A549 (cell line): ENCODE results near the gene COPZ1. TPM values are rescaled to one million over a fixed set of nuclear protein-coding genes. Genes with fewer than 3 reads are reported as not detected.
A peak's percentile ranks its signal among the peaks of the same experiment; 100 is the strongest.

Experiments
- ATAC-seq, 2 experiments: fragments of 200-7000 bp in 1 of 2; fragments of >200 bp in 1 of 2; cut with Nextera tagmentation in 1 of 2; cut with Tn5 transposase in 1 of 2; 3 replicates each; pipeline versions ENCODE4 v1.8.0 to v1.9.1; 2018 to 2020; ENCODE audit warnings: mild to moderate bottlenecking in 1 of 2, moderate library complexity in 1 of 2
- CTCF ChIA-PET: fragments of 300-600 bp; sonication (Branson Sonifier 250); formaldehyde crosslinking; extraction: SDS; loops from one replicate; lab custom pipeline; 2021; ENCODE audit warnings: antibody characterized with exemption, inconsistent platforms; lab: Yijun Ruan, JAX
- POLR2A ChIA-PET: fragments of 350-600 bp; formaldehyde crosslinking; extraction: SDS; loops from one replicate; lab custom pipeline; 2021; ENCODE audit warnings: antibody characterized with exemption, inconsistent platforms; lab: Yijun Ruan, JAX
- DNase-seq, 2 experiments: peaks; one replicate each; pipeline versions ENCODE4 v3.0.0 to v3.0.0-alpha.2; 2011 to 2016; ENCODE audit warnings: low read depth in 1 of 2, low spot score in 1 of 2
- FAIRE-seq: peaks from 2 replicates; lab custom pipeline; 2011; peaks lifted over from hg19 to GRCh38; lab: Jason Lieb, UNC
- H3K27ac ChIP-seq, 2 experiments: fragments of >200 bp; sonication (Bioruptor Twin); formaldehyde crosslinking; 3 replicates each; pipeline ENCODE4 v1.5.1; 2016 to 2017
- H3K4me1 ChIP-seq: fragments of >200 bp; sonication (Bioruptor Twin); formaldehyde crosslinking; 3 replicates; pipeline ENCODE4 v1.6.1; 2016
- H3K4me2 ChIP-seq: fragments of >200 bp; sonication (Bioruptor Twin); formaldehyde crosslinking; 3 replicates; pipeline ENCODE4 v1.6.1; 2016
- H3K4me3 ChIP-seq: fragments of >200 bp; sonication (Bioruptor Twin); formaldehyde crosslinking; 3 replicates; pipeline ENCODE4 v1.5.1; 2016
- H3K9me3 ChIP-seq: fragments of >200 bp; sonication (Bioruptor Twin); formaldehyde crosslinking; 3 replicates; pipeline ENCODE4 v1.6.1; 2016
- CHD2 ChIP-seq: fragments of 150-350 bp; IDR thresholded peaks from 2 replicates; pipeline ENCODE4 v1.6.1; 2014; ENCODE audit warnings: low read length; ENCODE audit not compliant: partially characterized antibody
- CHD4 ChIP-seq: fragments of 200-600 bp; sonication (generic); IDR thresholded peaks from 2 replicates; pipeline ENCODE4 v1.6.1; 2016; ENCODE audit warnings: antibody characterized with exemption, mild to moderate bottlenecking, borderline replicate concordance
- CTCF ChIP-seq: fragments of >200 bp; sonication (Bioruptor Twin); formaldehyde crosslinking; IDR thresholded peaks from 3 replicates; pipeline ENCODE4 v1.5.1; 2016
- EHF ChIP-seq: fragments of 250-450 bp; sonication (Bioruptor Pico); IDR thresholded peaks from 2 replicates; pipeline ENCODE4 v1.5.0; 2020; ENCODE audit warnings: mild to moderate bottlenecking
- ELK1 ChIP-seq: fragments of 150-350 bp; IDR thresholded peaks from 2 replicates; pipeline ENCODE4 v1.6.1; 2014; ENCODE audit warnings: low read depth, mild to moderate bottlenecking, low read length
- EP300 ChIP-seq, 2 experiments: fragments of >200 bp; sonication (Bioruptor Twin); formaldehyde crosslinking; IDR thresholded peaks; 2 replicates in 1 of 2; 3 replicates in 1 of 2; pipeline ENCODE4 v1.6.1; 2016 to 2017
- FOSB ChIP-seq: fragments of 250-450 bp; sonication (Bioruptor Pico); IDR thresholded peaks from 2 replicates; pipeline ENCODE4 v1.5.0; 2020; ENCODE audit warnings: mild to moderate bottlenecking, moderate library complexity
- FOXS1 ChIP-seq: fragments of 250-450 bp; sonication (Bioruptor Pico); IDR thresholded peaks from 2 replicates; pipeline ENCODE4 v1.5.0; 2020; ENCODE audit warnings: mild to moderate bottlenecking, moderate library complexity
- GATA3 ChIP-seq: IDR thresholded peaks from 2 replicates; pipeline ENCODE4 v1.6.1; 2012; ENCODE audit warnings: borderline replicate concordance
- HOXB5 ChIP-seq: fragments of 250-450 bp; sonication (Bioruptor Pico); IDR thresholded peaks from 2 replicates; pipeline ENCODE4 v1.5.0; 2020; ENCODE audit warnings: mild to moderate bottlenecking, moderate library complexity
- JUN ChIP-seq, 2 experiments: fragments of >200 bp; sonication (Bioruptor Twin); formaldehyde crosslinking; IDR thresholded peaks; 2 replicates in 1 of 2; 3 replicates in 1 of 2; pipeline ENCODE4 v1.6.1; 2016 to 2017
- JUNB ChIP-seq: fragments of >200 bp; sonication (Bioruptor Twin); formaldehyde crosslinking; IDR thresholded peaks from 2 replicates; pipeline ENCODE4 v1.6.1; 2016
- MYC ChIP-seq: IDR thresholded peaks from 2 replicates; pipeline ENCODE4 v1.6.1; 2012; ENCODE audit warnings: mild to moderate bottlenecking, inconsistent platforms, low read length, improper control_type of control experiment, borderline replicate concordance
- PBX3 ChIP-seq: IDR thresholded peaks from 2 replicates; pipeline ENCODE4 v1.6.1; 2012
- POLR2A ChIP-seq: IDR thresholded peaks from 2 replicates; pipeline ENCODE4 v1.6.1; 2012; ENCODE audit warnings: mild to moderate bottlenecking, low read length
- RCOR1 ChIP-seq: fragments of 150-350 bp; IDR thresholded peaks from 2 replicates; pipeline ENCODE4 v1.6.1; 2014; ENCODE audit warnings: antibody characterized with exemption, low read length, low read depth
- RFX5 ChIP-seq: fragments of 450-650 bp; IDR thresholded peaks from 2 replicates; pipeline ENCODE4 v1.7.1; 2014; ENCODE audit warnings: antibody characterized with exemption, mild to moderate bottlenecking, moderate library complexity
- SMC3 ChIP-seq: fragments of >200 bp; sonication (Bioruptor Twin); formaldehyde crosslinking; IDR thresholded peaks from 3 replicates; pipeline ENCODE4 v1.6.1; 2018; ENCODE audit warnings: inconsistent platforms
- TFCP2L1 ChIP-seq: fragments of 250-450 bp; sonication (Bioruptor Pico); IDR thresholded peaks from 2 replicates; pipeline ENCODE4 v1.5.0; 2021; ENCODE audit warnings: mild to moderate bottlenecking
- TP53 ChIP-seq: fragments of 250-450 bp; sonication (Bioruptor Pico); IDR thresholded peaks from 2 replicates; pipeline ENCODE4 v1.5.0; 2021; ENCODE audit warnings: mild to moderate bottlenecking, moderate library complexity
- ZC3H11A ChIP-seq: fragments of 450-650 bp; IDR thresholded peaks from 2 replicates; pipeline ENCODE4 v1.6.1; 2014; ENCODE audit warnings: antibody characterized with exemption, mild to moderate bottlenecking
- WGBS: methylation state at CpG from one replicate; pipeline ENCODE4 v1.1.6; 2017; ENCODE audit errors: missing lambda C conversion rate; 5-methylcytosine and 5-hydroxymethylcytosine counted together
- polyA plus RNA-seq, 4 experiments: library from polyadenylated mRNA; depleted of rRNA in 3 of 4; stranded (reverse); fragments of >200 nt; fragmentation: RNase III in 1 of 4; extraction: RNeasy Plus Mini Kit Qiagen cat#74134 plus additional on column Dnase treatment in 1 of 4; gene quantifications; 2 replicates in 3 of 4; 3 replicates in 1 of 4; pipeline ENCODE4 v1.2.3, GENCODE V29; 2011 to 2017
- TF ChIP-seq, protein P1 (sequence below): IDR thresholded peaks from 2 replicates; pipeline ENCODE4 v1.6.1; 2012
- TF ChIP-seq, protein P2 (sequence below): IDR thresholded peaks from 2 replicates; pipeline ENCODE4 v1.6.1; 2012; ENCODE audit warnings: low read depth, borderline replicate concordance
- TF ChIP-seq, protein P3 (sequence below): fragments of 200-600 bp; sonication (generic); IDR thresholded peaks from 2 replicates; pipeline ENCODE4 v1.6.1; 2016; ENCODE audit warnings: antibody characterized with exemption, mild to moderate bottlenecking, moderate library complexity

Gene COPZ1
- polyA plus RNA-seq, 2 of the 4 experiments (the other 2 are of a cell fraction): 300 to 613 TPM

DNA sequence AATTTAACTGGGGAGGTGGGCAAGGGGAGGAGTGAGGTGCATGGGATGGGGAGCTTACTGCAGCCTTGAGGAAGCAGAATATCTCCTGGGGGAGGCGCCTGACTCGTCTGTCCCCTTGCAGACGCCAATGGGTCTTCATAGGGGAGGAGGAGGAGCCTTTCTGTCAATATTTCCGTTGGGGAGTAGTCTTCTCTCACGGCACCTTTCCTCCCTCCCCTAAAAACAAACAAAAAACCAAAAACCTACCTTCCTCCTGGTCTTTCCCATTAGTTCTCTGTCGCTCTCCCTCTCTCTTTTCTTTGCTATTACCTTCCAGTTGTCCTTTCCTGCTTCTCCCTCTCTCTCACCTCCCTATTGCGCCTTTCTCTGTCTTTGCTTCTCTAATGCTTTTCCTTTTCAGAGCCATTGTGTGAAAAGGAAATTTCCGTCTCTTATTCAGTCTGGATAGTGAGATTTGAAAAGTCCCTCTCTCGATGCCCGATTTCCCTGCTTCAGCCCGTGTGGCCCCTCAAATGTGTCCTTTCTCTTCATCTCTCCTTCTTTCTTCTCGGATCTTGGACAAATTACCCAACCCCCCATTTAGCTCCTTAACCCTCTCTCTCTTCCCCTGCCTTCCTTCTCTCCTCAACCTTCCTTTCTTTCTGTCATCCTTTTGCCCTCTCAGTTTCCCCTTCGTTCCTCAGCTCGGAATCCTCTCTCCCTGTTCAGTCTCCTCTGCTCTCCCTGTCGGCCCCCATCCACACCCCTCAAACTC lies 33.4 kb downstream of the COPZ1 start:
- peak overlapping the region; percentile 54 for H3K4me3 ChIP-seq
- CTCF ChIA-PET: interaction anchor here (0.6 to 9.2 kb wide), 20 partner anchors 10 to 350 kb away, joined by 3 to 125 read pairs (median 7); partner anchors contain the start of genes COPZ1 and HOXC8
- ATAC-seq (peak in 1 of 2 experiments; percentile 4; a peak in 1 of 6 replicates), DNase-seq (no peak), FAIRE-seq (no peak)
- POLR2A ChIA-PET: interaction anchor here (0.6 to 3.4 kb wide), 10 partner anchors 8 to 139 kb away, joined by 3 to 27 read pairs (median 4); partner anchors contain the start of genes CBX5, COPZ1, HNRNPA1 and NFE2
- WGBS: 17% methylated on average over 15 of the region's 15 CpGs
- H3K9me3 ChIP-seq: no peaks in the 10 kb centered on the region
- peak overlapping the region; percentile 80 to 87 for H3K27ac ChIP-seq
- H3K4me2 ChIP-seq: peak overlapping the region; percentile 89
- no peak for TF ChIP-seq RFX5
- TF ChIP-seq, protein P1, sequence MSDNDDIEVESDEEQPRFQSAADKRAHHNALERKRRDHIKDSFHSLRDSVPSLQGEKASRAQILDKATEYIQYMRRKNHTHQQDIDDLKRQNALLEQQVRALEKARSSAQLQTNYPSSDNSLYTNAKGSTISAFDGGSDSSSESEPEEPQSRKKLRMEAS: 0 out of 2 replicates have a peak, but pooled peaks have one; percentile 27
- TF ChIP-seq, all 56 proteins: peak for 1
- peaks cover 29% of the 10 kb centered on the region for H3K4me1 ChIP-seq

- POLR2A ChIA-PET: interaction anchor here (0.6 to 3.4 kb wide), 11 partner anchors 9 to 322 kb away, joined by 3 to 27 read pairs (median 5); partner anchors contain the start of genes CBX5, COPZ1, HNRNPA1 and NFE2
- peak; percentile 80 to 92 for ATAC-seq
- TF ChIP-seq TP53 (CRISPR knock-in tag) (peak; percentile 70; the same call in 1 of the 2 replicates), RCOR1 (no peak), POLR2A (peak; percentile 38; the same call in 1 of the 2 replicates), EP300 (IDR thresholded peaks at IDR 0.05) (no peak), HOXB5 (CRISPR knock-in tag) (peak; percentile 98), TFCP2L1 (CRISPR knock-in tag) (peak; percentile 71; the same call in 1 of the 2 replicates), PBX3 (peak; percentile 100), EHF (CRISPR knock-in tag) (no peak), MYC (peak; percentile 77; the same call in 1 of the 2 replicates), JUNB (peak; percentile 60), FOSB (CRISPR knock-in tag) (no peak), GATA3 (peak; percentile 70), CHD4 (no peak), JUN (IDR thresholded peaks at IDR 0.05) (peak in 1 of 2 experiments; percentile 60; a peak in 2 of 5 replicates), FOXS1 (CRISPR knock-in tag) (no peak), ZC3H11A (no peak), ELK1 (no peak), CHD2 (peak; percentile 71), SMC3 (no peak), CTCF (no peak)
- TF ChIP-seq, protein P2, sequence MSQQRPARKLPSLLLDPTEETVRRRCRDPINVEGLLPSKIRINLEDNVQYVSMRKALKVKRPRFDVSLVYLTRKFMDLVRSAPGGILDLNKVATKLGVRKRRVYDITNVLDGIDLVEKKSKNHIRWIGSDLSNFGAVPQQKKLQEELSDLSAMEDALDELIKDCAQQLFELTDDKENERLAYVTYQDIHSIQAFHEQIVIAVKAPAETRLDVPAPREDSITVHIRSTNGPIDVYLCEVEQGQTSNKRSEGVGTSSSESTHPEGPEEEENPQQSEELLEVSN: 0 out of 2 replicates have a peak, but pooled peaks have one; percentile 7
- TF ChIP-seq, protein P3, sequence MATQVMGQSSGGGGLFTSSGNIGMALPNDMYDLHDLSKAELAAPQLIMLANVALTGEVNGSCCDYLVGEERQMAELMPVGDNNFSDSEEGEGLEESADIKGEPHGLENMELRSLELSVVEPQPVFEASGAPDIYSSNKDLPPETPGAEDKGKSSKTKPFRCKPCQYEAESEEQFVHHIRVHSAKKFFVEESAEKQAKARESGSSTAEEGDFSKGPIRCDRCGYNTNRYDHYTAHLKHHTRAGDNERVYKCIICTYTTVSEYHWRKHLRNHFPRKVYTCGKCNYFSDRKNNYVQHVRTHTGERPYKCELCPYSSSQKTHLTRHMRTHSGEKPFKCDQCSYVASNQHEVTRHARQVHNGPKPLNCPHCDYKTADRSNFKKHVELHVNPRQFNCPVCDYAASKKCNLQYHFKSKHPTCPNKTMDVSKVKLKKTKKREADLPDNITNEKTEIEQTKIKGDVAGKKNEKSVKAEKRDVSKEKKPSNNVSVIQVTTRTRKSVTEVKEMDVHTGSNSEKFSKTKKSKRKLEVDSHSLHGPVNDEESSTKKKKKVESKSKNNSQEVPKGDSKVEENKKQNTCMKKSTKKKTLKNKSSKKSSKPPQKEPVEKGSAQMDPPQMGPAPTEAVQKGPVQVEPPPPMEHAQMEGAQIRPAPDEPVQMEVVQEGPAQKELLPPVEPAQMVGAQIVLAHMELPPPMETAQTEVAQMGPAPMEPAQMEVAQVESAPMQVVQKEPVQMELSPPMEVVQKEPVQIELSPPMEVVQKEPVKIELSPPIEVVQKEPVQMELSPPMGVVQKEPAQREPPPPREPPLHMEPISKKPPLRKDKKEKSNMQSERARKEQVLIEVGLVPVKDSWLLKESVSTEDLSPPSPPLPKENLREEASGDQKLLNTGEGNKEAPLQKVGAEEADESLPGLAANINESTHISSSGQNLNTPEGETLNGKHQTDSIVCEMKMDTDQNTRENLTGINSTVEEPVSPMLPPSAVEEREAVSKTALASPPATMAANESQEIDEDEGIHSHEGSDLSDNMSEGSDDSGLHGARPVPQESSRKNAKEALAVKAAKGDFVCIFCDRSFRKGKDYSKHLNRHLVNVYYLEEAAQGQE: no peak
- TF ChIP-seq, protein P1: peak; percentile 77
Measured at GRCh38 chr12:54358945-54359761, 34.2 kb downstream of the COPZ1 start.

More at GRCh38 chr12:54358945-54359761, 34.2 kb downstream of the COPZ1 start:
- FAIRE-seq (peak; percentile 79), DNase-seq (peak; percentile 99 to 100)
- CTCF ChIA-PET: interaction anchor here (0.7 to 9.2 kb wide), 22 partner anchors 9 to 350 kb away, joined by 3 to 125 read pairs (median 8); partner anchors contain the start of genes COPZ1 and HOXC8
- H3K4me1 ChIP-seq: peaks cover 28% of the 10 kb centered on the region
- H3K4me2 ChIP-seq: peak overlapping the region; percentile 89
- no peaks in the 10 kb centered on the region for H3K9me3 ChIP-seq
- WGBS: 3% methylated on average over 35 of the region's 40 CpGs
- peak overlapping the region; percentile 81 to 91 for H3K27ac ChIP-seq
- H3K4me3 ChIP-seq: peak overlapping the region; percentile 54
